BJ (cell line): ENCODE data around the gene PSMB3. TPM values are rescaled to one million over a fixed set of nuclear protein-coding genes. Genes with fewer than 3 reads are reported as not detected.
A peak's percentile ranks its signal among the peaks of the same experiment; 100 is the strongest.

Source experiments
- CTCF ChIA-PET: fragments of 350-600 bp; formaldehyde crosslinking; extraction: SDS; loops from one replicate; lab custom pipeline; 2021; ENCODE audit warnings: antibody characterized with exemption, inconsistent platforms; lab: Yijun Ruan, JAX
- POLR2A ChIA-PET: fragments of 300-600 bp; sonication (Branson Sonifier 250); formaldehyde crosslinking; extraction: SDS; loops from one replicate; lab custom pipeline; 2021; ENCODE audit warnings: antibody characterized with exemption; lab: Charles Lee
- DNase-seq: peaks from one replicate; pipeline ENCODE4 v3.0.0-alpha.2; 2011; ENCODE audit warnings: low read depth
- H3K27me3 ChIP-seq: 2 replicates; pipeline ENCODE4 v1.6.0; 2011; ENCODE audit warnings: low read length; ENCODE audit not compliant: control insufficient read depth, insufficient read depth
- H3K36me3 ChIP-seq: 2 replicates; pipeline ENCODE4 v1.5.1; 2011; ENCODE audit warnings: low read length; ENCODE audit not compliant: control insufficient read depth, insufficient read depth
- H3K4me3 ChIP-seq: 2 replicates; pipeline ENCODE4 v1.5.1; 2011; ENCODE audit warnings: low read depth, mild to moderate bottlenecking, control low read depth, low read length
- CTCF ChIP-seq: IDR thresholded peaks from 2 replicates; pipeline ENCODE4 v1.5.1; 2011; ENCODE audit warnings: low read depth, mild to moderate bottlenecking, control low read depth, inconsistent platforms, low read length, moderate library complexity; ENCODE audit not compliant: insufficient read depth
- polyA plus RNA-seq: library from polyadenylated mRNA; depleted of rRNA; stranded (reverse); fragments of >200 nt; gene quantifications from 2 replicates; pipeline ENCODE4 v1.2.3, GENCODE V29; 2011

PSMB3 gene
- polyA plus RNA-seq, 1 experiment, result 337 TPM

- no peak for DNase-seq
- TF ChIP-seq CTCF, result no peak
- ChIA-PET POLR2A (interaction anchor here (0.6 kb wide), 1 partner anchor 275 kb away, joined by 3 read pairs; no protein-coding TSS in a partner anchor), CTCF (interaction anchor here (1.0 to 1.4 kb wide), 3 partner anchors 15 to 31 kb away, joined by 3 to 5 read pairs (median 3); partner anchors contain the start of gene CISD3)
- H3K27me3 ChIP-seq, result no peaks in the 10 kb centered on the region
- peaks cover 9% of the 10 kb centered on the region for H3K36me3 ChIP-seq
- peak within 1 kb of the TSS; percentile 76 for H3K4me3 ChIP-seq
Observed at GRCh38 chr17:38704606-38705522, 47.7 kb upstream of the PSMB3 start, which contains the start of gene MLLT6. TSS of gene MLLT6 (plus strand) at chr17:38705273. CDS start at chr17:38705633, 360 bp downstream.

GRCh38 chr17:38705523-38705802 is 47.1 kb upstream of the PSMB3 start:
- ChIA-PET POLR2A (no interaction called here), CTCF (interaction anchor here (1.0 to 1.4 kb wide), 3 partner anchors 16 to 30 kb away, joined by 3 to 5 read pairs (median 3); partner anchors contain the start of gene CISD3)
- Histone ChIP-seq H3K27me3 (no peaks in the 10 kb centered on the region), H3K36me3 (peaks cover 9% of the 10 kb centered on the region), H3K4me3 (peak overlapping the region; percentile 69)
- TF ChIP-seq CTCF, result no peak
- DNase-seq, result no peak

GRCh38 chr17:38705803-38706504 is 46.6 kb upstream of the PSMB3 start:
- CTCF ChIA-PET, result interaction anchor here (0.6 to 1.4 kb wide), 4 partner anchors 10 to 501 kb away, joined by 3 to 5 read pairs (median 4); no protein-coding TSS in a partner anchor
- TF ChIP-seq CTCF, result no peak
- Histone ChIP-seq H3K36me3 (peaks cover 9% of the 10 kb centered on the region), H3K4me3 (peak overlapping the region; percentile 69), H3K27me3 (no peaks in the 10 kb centered on the region)
- POLR2A ChIA-PET, result no interaction called here
- no peak for DNase-seq

GRCh38 chr17:38706505-38707216 is 45.9 kb upstream of the PSMB3 start:
- Histone ChIP-seq H3K27me3 (no peaks in the 10 kb centered on the region), H3K4me3 (peak overlapping the region; percentile 69), H3K36me3 (peaks cover 13% of the 10 kb centered on the region)
- ChIA-PET POLR2A (no interaction called here), CTCF (interaction anchor here (0.5 to 1.6 kb wide), 5 partner anchors 10 to 500 kb away, joined by 3 to 5 read pairs (median 3); no protein-coding TSS in a partner anchor)
- no peak for TF ChIP-seq CTCF
- no peak for DNase-seq
